ENCODE results near the gene RNF220. TPM values are rescaled to one million over a fixed set of nuclear protein-coding genes. Genes with fewer than 3 reads are reported as not detected.
A peak's percentile ranks its signal among the peaks of the same experiment; 100 is the strongest.

The RNF220 gene
- total RNA-seq, 1 donor, result 53.2 TPM

- no peak overlapping the region for H3K4me3 ChIP-seq (ENCODE audit: insufficient read depth, low read length)
- no peak for DNase-seq (ENCODE audit: insufficient read length, low spot score, missing footprints)
- H3K9me3 ChIP-seq (ENCODE audit: low read depth, low read length), result no peaks in the 10 kb centered on the region
- H3K4me2 ChIP-seq (ENCODE audit: insufficient read depth, low read length), result no peak overlapping the region
- no peaks in the 10 kb centered on the region for H4K20me1 ChIP-seq (ENCODE audit: insufficient read depth, low read length)
- no peaks in the 10 kb centered on the region for H3K36me3 ChIP-seq (ENCODE audit: insufficient read depth, low read length)
- no peak for TF ChIP-seq CTCF (IDR thresholded peaks at IDR 0.05; ENCODE audit: extremely low read depth, low read depth, low read length)
- H3K27ac ChIP-seq (ENCODE audit: low read depth, low read length), result no peak overlapping the region
- H3K79me2 ChIP-seq (ENCODE audit: insufficient read depth, low read length), result no peaks in the 10 kb centered on the region
- H2AFZ ChIP-seq (ENCODE audit: low read length), result no peak overlapping the region
- no peaks in the 10 kb centered on the region for H3K4me1 ChIP-seq (ENCODE audit: insufficient read depth, low read length)
- H3K27me3 ChIP-seq (ENCODE audit: insufficient read depth, low read length), result peaks cover 98% of the 10 kb centered on the region
Measured at GRCh38 chr1:44416408-44416807, 11.4 kb downstream of the RNF220 start.

GRCh38 chr1:44417351-44418021 lies 12.4 kb downstream of the RNF220 start:
- H3K27me3 ChIP-seq (ENCODE audit: insufficient read depth, low read length), result peaks cover 88% of the 10 kb centered on the region
- no peaks in the 10 kb centered on the region for H3K9me3 ChIP-seq (ENCODE audit: low read depth, low read length)
- DNase-seq (ENCODE audit: insufficient read length, low spot score, missing footprints), result peak; percentile 80
- no peaks in the 10 kb centered on the region for H3K4me1 ChIP-seq (ENCODE audit: insufficient read depth, low read length)
- H3K79me2 ChIP-seq (ENCODE audit: insufficient read depth, low read length), result no peaks in the 10 kb centered on the region
- H3K27ac ChIP-seq (ENCODE audit: low read depth, low read length), result no peak overlapping the region
- no peak overlapping the region for H2AFZ ChIP-seq (ENCODE audit: low read length)
- peak overlapping the region; percentile 27 for H3K4me3 ChIP-seq (ENCODE audit: insufficient read depth, low read length)
- no peaks in the 10 kb centered on the region for H4K20me1 ChIP-seq (ENCODE audit: insufficient read depth, low read length)
- TF ChIP-seq CTCF (IDR thresholded peaks at IDR 0.05; ENCODE audit: extremely low read depth, low read depth, low read length), result no peak
- H3K36me3 ChIP-seq (ENCODE audit: insufficient read depth, low read length), result no peaks in the 10 kb centered on the region
- peak overlapping the region; percentile 32 for H3K4me2 ChIP-seq (ENCODE audit: insufficient read depth, low read length)

- H4K20me1 ChIP-seq (ENCODE audit: insufficient read depth, low read length), result no peaks in the 10 kb centered on the region
- no peak overlapping the region for H3K4me2 ChIP-seq (ENCODE audit: insufficient read depth, low read length)
- no peak for TF ChIP-seq CTCF (IDR thresholded peaks at IDR 0.05; ENCODE audit: extremely low read depth, low read depth, low read length)
- no peak for DNase-seq (ENCODE audit: insufficient read length, low spot score, missing footprints)
- no peaks in the 10 kb centered on the region for H3K36me3 ChIP-seq (ENCODE audit: insufficient read depth, low read length)
- H3K27me3 ChIP-seq (ENCODE audit: insufficient read depth, low read length), result peaks cover 81% of the 10 kb centered on the region
- H3K4me3 ChIP-seq (ENCODE audit: insufficient read depth, low read length), result no peak overlapping the region
- no peak overlapping the region for H3K27ac ChIP-seq (ENCODE audit: low read depth, low read length)
- no peaks in the 10 kb centered on the region for H3K9me3 ChIP-seq (ENCODE audit: low read depth, low read length)
- no peaks in the 10 kb centered on the region for H3K79me2 ChIP-seq (ENCODE audit: insufficient read depth, low read length)
- H3K4me1 ChIP-seq (ENCODE audit: insufficient read depth, low read length), result no peaks in the 10 kb centered on the region
- no peak overlapping the region for H2AFZ ChIP-seq (ENCODE audit: low read length)
Measured at GRCh38 chr1:44418022-44418673, 13.1 kb downstream of the RNF220 start.

GRCh38 chr1:44419901-44420300 lies 14.8 kb downstream of the RNF220 start:
- H3K79me2 ChIP-seq (ENCODE audit: insufficient read depth, low read length), result no peaks in the 10 kb centered on the region
- H3K36me3 ChIP-seq (ENCODE audit: insufficient read depth, low read length), result no peaks in the 10 kb centered on the region
- H2AFZ ChIP-seq (ENCODE audit: low read length), result no peak overlapping the region
- no peaks in the 10 kb centered on the region for H3K9me3 ChIP-seq (ENCODE audit: low read depth, low read length)
- DNase-seq (ENCODE audit: insufficient read length, low spot score, missing footprints), result no peak
- no peak overlapping the region for H3K4me3 ChIP-seq (ENCODE audit: insufficient read depth, low read length)
- H3K4me2 ChIP-seq (ENCODE audit: insufficient read depth, low read length), result no peak overlapping the region
- no peak overlapping the region for H3K27ac ChIP-seq (ENCODE audit: low read depth, low read length)
- no peak for TF ChIP-seq CTCF (IDR thresholded peaks at IDR 0.05; ENCODE audit: extremely low read depth, low read depth, low read length)
- H3K27me3 ChIP-seq (ENCODE audit: insufficient read depth, low read length), result peaks cover 66% of the 10 kb centered on the region
- H4K20me1 ChIP-seq (ENCODE audit: insufficient read depth, low read length), result no peaks in the 10 kb centered on the region
- peaks cover 9% of the 10 kb centered on the region for H3K4me1 ChIP-seq (ENCODE audit: insufficient read depth, low read length)

Measured in osteoblast (primary cell).